Neural progenitor cell (in vitro differentiated cells): ENCODE measurements around the gene ZDHHC14.

Source experiments
- CTCF ChIP-seq: fragments of 200-600 bp; sonication (generic); IDR thresholded peaks from 2 replicates; pipeline ENCODE4 v1.5.1; 2017; ENCODE audit warnings: antibody characterized with exemption, mild to moderate bottlenecking
- EZH2 ChIP-seq: fragments of 200-600 bp; sonication (generic); IDR thresholded peaks from 2 replicates; pipeline ENCODE4 v1.6.1; 2017; ENCODE audit warnings: antibody characterized with exemption, mild to moderate bottlenecking, moderate library complexity
- EZH2phosphoT487 ChIP-seq: fragments of 200-600 bp; sonication (generic); IDR thresholded peaks from 2 replicates; pipeline ENCODE4 v1.6.1; 2017; ENCODE audit warnings: antibody characterized with exemption

DNA sequence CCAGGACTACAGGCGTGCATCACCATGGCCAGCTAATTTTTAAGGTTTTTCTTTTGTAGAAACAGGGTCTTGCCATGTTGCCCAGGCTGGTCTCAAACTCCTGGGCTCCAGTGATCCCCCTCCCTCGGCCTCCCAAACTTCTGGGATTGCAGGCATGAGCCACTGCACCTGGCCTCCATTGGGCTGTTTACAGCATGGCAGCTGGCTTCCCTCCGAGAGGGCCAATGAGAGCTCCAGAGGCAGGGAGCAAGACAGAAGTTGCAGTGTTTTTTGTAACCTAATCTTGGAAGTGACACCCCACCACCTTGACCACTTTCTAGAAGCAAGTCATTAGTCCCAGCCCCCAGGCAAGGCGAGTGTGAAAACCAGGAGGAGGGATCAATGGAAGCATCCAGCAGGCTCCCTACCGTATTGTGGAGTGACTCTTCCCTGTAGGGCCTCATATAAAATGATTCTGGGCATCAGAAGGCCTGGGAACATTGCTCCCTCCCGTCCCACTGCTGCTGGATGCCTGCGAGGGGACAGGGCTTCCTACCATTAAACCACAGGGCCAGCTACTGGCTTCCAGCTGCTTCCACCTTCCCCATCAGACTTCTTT, 144.4 kb downstream of the ZDHHC14 start:
- TF ChIP-seq CTCF (no peak), EZH2phosphoT487 (no peak), EZH2 (no peak)
